GM12801 (cell line): ENCODE measurements around the gene SLC2A9.

ENCODE experiments used
- CTCF ChIP-seq: IDR thresholded peaks from one replicate; pipeline ENCODE4 v1.5.1; 2011; ENCODE audit warnings: control low read depth; ENCODE audit not compliant: insufficient read length; ENCODE audit errors: extremely low read depth

The SLC2A9 gene

GRCh38 chr4:9988933-9989332 lies 32.4 kb downstream of the SLC2A9 start:
- no peak for TF ChIP-seq CTCF

GRCh38 chr4:9988363-9988749 lies 32.9 kb downstream of the SLC2A9 start:
- TF ChIP-seq CTCF = no peak

GRCh38 chr4:9987749-9988362 lies 33.4 kb downstream of the SLC2A9 start:
- no peak for TF ChIP-seq CTCF

- TF ChIP-seq CTCF = no peak
These were observed 36.7 kb downstream of the SLC2A9 start for GRCh38 chr4:9984621-9985020.

GRCh38 chr4:9983211-9983610 lies 38.1 kb downstream of the SLC2A9 start:
- no peak for TF ChIP-seq CTCF

- no peak for TF ChIP-seq CTCF
These were observed 40.4 kb downstream of the SLC2A9 start for GRCh38 chr4:9980898-9981297.

- no peak for TF ChIP-seq CTCF
These were observed 42.1 kb downstream of the SLC2A9 start for GRCh38 chr4:9979101-9979701.
